PC-9 (cell line): ENCODE results near the gene BANF2.

ENCODE experiments used
- EZH2 ChIP-seq: fragments of 200-600 bp; sonication (generic); IDR thresholded peaks from 2 replicates; pipeline ENCODE4 v1.8.0; 2017; ENCODE audit warnings: antibody characterized with exemption, low read depth
- TF ChIP-seq, protein P1 (sequence below): fragments of 200-600 bp; sonication (generic); conservative IDR thresholded peaks from 2 replicates; pipeline ENCODE4 v1.6.1; 2017; ENCODE audit warnings: mixed run types, antibody characterized with exemption, mild to moderate bottlenecking, moderate library complexity

DNA sequence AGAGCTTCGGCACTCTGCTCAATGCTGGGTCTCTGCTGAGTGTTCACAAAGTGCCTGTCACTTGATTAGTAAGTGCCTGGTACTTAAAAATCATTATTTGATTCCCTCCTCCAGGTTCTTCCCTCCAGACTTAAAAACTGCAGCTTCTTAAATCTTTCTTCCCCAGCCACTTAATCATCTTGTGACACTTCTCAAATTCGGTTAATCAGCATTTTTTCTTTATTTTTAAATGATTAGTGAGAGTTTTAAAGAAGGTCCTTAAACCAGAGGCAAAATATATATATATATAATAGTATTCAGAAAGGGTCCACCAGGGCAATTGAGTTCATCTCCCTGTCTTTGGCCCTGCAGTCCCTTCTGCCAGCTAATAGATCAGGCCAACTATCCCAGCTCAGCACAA is 8.0 kb upstream of the BANF2 start:
- TF ChIP-seq, protein P1, sequence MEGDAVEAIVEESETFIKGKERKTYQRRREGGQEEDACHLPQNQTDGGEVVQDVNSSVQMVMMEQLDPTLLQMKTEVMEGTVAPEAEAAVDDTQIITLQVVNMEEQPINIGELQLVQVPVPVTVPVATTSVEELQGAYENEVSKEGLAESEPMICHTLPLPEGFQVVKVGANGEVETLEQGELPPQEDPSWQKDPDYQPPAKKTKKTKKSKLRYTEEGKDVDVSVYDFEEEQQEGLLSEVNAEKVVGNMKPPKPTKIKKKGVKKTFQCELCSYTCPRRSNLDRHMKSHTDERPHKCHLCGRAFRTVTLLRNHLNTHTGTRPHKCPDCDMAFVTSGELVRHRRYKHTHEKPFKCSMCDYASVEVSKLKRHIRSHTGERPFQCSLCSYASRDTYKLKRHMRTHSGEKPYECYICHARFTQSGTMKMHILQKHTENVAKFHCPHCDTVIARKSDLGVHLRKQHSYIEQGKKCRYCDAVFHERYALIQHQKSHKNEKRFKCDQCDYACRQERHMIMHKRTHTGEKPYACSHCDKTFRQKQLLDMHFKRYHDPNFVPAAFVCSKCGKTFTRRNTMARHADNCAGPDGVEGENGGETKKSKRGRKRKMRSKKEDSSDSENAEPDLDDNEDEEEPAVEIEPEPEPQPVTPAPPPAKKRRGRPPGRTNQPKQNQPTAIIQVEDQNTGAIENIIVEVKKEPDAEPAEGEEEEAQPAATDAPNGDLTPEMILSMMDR = no peak
- no peak for TF ChIP-seq EZH2
